ENCODE results near the gene C13orf42.

GRCh38 chr13:51041126-51041525 is 69.9 kb downstream of the C13orf42 start:
- TF ChIP-seq CTCF (IDR thresholded peaks at IDR 0.05 in 2 of 3, conservative IDR thresholded peaks at IDR 0.05 in 1 of 3; ENCODE audit: borderline replicate concordance in 1 of 3, insufficient read depth in 1 of 3, low read depth in 2 of 3, low read length in 2 of 3) (no peak), TCF7L2 (IDR thresholded peaks at IDR 0.05; ENCODE audit: borderline replicate concordance, extremely low read depth, insufficient read depth, insufficient read length) (no peak), ZFX (IDR thresholded peaks at IDR 0.05) (no peak), ATF3 (IDR thresholded peaks at IDR 0.05) (no peak), EZH2phosphoT487 (IDR thresholded peaks at IDR 0.05; ENCODE audit: borderline replicate concordance) (no peak), SP1 (IDR thresholded peaks at IDR 0.05; ENCODE audit: low read depth) (no peak), RAD21 (IDR thresholded peaks at IDR 0.05; ENCODE audit: low read depth) (no peak), POLR2AphosphoS5 (IDR thresholded peaks at IDR 0.05; ENCODE audit: low read depth, low read length) (no peak)
- TF ChIP-seq, protein P1, sequence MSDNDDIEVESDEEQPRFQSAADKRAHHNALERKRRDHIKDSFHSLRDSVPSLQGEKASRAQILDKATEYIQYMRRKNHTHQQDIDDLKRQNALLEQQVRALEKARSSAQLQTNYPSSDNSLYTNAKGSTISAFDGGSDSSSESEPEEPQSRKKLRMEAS (IDR thresholded peaks at IDR 0.05) = no peak
- TF ChIP-seq, protein P2, sequence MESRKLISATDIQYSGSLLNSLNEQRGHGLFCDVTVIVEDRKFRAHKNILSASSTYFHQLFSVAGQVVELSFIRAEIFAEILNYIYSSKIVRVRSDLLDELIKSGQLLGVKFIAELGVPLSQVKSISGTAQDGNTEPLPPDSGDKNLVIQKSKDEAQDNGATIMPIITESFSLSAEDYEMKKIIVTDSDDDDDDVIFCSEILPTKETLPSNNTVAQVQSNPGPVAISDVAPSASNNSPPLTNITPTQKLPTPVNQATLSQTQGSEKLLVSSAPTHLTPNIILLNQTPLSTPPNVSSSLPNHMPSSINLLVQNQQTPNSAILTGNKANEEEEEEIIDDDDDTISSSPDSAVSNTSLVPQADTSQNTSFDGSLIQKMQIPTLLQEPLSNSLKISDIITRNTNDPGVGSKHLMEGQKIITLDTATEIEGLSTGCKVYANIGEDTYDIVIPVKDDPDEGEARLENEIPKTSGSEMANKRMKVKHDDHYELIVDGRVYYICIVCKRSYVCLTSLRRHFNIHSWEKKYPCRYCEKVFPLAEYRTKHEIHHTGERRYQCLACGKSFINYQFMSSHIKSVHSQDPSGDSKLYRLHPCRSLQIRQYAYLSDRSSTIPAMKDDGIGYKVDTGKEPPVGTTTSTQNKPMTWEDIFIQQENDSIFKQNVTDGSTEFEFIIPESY (IDR thresholded peaks at IDR 0.05; ENCODE audit: extremely low read depth, insufficient replicate concordance, low read length) = no peak
